G401.6 (cell line): Measurements from ENCODE around the gene PPIE.

ENCODE experiments used
- FAIRE-seq: peaks from 2 replicates; lab custom pipeline; 2012; peaks lifted over from hg19 to GRCh38; lab: Jason Lieb, UNC

Gene PPIE

GRCh38 chr1:39738622-39739366 is at the start of gene PPIE:
Gene PPIE, plus strand, starts transcription at chr1:39738882. Its CDS starts 19 bp downstream, at chr1:39738901.
- peak; percentile 85 for FAIRE-seq

- FAIRE-seq: no peak
Measured at GRCh38 chr1:39689214-39689613, 49.5 kb upstream of the PPIE start.

GRCh38 chr1:39689635-39690034 is 49.0 kb upstream of the PPIE start:
- no peak for FAIRE-seq

GRCh38 chr1:39690225-39690624 is 48.5 kb upstream of the PPIE start:
- FAIRE-seq: no peak

DNA sequence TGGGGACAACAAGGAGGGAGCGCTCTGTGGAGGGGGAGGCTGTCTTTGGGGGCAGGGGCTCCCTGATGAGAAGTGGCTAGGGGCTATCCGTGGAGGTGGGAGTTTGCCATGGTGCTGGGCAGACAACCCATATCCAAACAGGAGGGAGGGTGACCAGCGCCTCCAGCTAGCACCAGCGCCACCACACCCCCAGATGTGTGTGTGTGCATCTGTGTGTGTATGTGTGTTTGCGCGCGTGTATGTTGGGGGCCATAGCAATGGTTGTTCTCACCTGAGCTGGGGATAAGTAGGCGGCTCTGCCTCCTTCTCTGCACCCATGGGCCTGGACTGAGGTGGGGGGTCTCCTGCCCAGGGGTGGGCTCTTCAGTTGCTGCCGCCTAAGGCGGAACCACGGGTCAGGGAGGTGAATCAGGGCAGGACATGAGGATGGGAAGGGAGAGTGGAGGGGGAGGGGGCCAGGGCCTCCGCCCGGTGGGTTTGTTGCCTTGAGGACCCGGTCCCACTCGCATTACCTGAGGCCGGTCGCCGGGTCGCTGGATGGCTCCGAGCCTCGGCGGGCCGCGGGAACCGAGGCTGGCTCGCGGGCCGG is 47.8 kb upstream of the PPIE start:
- FAIRE-seq: no peak

- peak; percentile 57 for FAIRE-seq
Measured at GRCh38 chr1:39691383-39692151, 47.1 kb upstream of the PPIE start, which contains the start of gene HPCAL4. Gene HPCAL4, minus strand, starts transcription at chr1:39691433. Its CDS starts 6,830 bp downstream, at chr1:39684603.

GRCh38 chr1:39692152-39693074 is 46.3 kb upstream of the PPIE start:
- no peak for FAIRE-seq

GRCh38 chr1:39694026-39694425 is 44.7 kb upstream of the PPIE start:
- no peak for FAIRE-seq

DNA sequence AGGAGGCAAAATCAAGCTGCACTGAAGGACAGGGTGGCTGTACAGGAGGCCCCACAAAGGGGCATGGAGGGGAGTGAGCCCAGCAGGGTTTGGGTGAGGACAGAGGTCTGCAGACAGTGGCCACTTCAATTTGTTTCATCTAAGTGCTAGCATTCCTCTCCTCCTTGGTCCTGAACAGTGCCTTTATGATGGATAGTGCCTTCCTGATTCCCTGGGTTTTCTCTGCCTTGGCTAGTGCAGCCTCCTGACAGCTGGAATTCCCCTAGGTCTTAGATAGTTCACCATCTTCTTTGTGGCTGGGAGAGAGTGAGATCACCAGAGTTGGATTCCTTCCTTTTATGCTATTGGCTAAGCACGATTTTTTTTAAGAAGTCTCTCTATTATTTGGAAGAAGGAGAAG is 43.7 kb upstream of the PPIE start:
- no peak for FAIRE-seq

GRCh38 chr1:39696448-39696847 is 42.2 kb upstream of the PPIE start:
- FAIRE-seq: no peak

DNA sequence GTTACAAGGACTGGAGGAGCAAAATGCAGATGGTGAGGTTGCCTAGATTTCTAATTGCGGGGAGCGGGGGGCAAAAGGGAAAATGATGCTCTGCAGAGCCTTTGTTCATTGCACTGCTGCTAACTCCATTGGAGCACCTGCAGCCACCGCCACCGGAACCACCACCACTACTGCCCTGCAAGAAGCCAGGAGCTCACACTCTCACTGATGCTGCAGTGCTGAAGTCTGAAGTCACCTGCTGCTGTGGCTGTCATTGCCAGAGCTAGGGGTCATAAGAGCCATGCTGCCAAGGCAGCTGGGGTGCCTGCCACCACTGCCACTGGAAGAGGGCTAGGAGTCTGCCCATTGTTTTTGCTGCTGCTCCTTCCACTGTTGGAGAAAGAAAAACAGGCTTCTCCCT is 40.1 kb upstream of the PPIE start:
- FAIRE-seq: no peak

DNA sequence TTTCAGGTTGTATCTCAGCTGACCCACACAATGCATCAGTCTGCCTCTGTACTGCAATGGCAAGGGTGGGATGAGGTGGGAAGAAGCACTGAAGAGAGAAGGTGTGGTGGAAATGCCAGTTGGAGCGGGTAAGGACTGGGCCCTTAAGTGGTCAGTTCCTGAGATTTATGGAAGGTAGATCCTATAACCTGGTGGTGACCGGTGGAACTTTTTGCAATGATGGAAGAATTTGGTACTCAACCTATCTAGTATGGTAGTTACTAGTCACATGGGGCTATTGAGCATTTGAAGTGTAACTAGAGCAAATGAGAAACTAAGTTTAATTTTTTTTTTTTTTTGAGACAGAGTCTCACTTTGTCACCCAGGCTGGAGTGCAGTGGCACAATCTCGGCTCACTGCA is 39.3 kb upstream of the PPIE start:
- FAIRE-seq: no peak

DNA sequence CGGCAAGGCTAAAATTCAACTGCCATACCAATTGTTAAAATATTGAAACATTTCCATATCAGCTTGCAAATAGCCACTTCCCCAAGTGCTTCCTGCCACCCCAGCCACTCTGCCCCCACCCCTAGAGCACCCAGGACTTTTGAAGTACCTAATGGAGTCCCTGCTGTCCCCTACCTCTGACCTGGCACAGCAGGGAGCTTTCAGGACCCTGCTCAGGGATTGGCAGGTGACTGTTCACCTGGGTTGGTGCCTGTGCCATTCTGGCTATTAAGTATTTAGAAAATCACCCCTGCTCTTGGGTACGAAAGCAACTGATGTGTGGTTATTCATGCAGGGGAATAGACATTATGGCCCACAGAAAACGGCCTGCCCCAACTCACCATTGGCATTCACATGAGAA is 38.3 kb upstream of the PPIE start:
- no peak for FAIRE-seq

- FAIRE-seq: no peak
Measured at GRCh38 chr1:39701049-39701439, 37.6 kb upstream of the PPIE start.

DNA sequence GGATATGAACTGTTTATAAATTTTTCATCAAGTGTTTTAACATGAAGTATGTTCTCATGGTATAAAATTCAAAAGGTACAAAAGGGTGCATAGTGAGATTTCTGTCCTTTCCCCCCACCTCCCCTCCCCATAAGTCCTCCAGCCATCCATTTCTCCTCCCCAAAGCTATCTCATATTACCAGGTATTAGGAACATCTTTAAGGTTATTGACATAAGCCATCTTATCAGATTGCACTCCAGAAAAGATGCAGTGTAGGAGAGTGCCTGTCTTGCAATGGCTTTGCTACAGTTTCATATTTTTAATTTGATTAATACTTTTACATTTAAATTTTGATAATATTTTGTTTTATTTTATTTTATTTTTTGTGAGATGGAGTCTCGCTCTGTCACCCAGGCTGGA is 33.9 kb upstream of the PPIE start:
- no peak for FAIRE-seq

- FAIRE-seq: no peak
Measured at GRCh38 chr1:39707506-39707905, 31.2 kb upstream of the PPIE start.

GRCh38 chr1:39711104-39711965 is 27.3 kb upstream of the PPIE start:
- no peak for FAIRE-seq

DNA sequence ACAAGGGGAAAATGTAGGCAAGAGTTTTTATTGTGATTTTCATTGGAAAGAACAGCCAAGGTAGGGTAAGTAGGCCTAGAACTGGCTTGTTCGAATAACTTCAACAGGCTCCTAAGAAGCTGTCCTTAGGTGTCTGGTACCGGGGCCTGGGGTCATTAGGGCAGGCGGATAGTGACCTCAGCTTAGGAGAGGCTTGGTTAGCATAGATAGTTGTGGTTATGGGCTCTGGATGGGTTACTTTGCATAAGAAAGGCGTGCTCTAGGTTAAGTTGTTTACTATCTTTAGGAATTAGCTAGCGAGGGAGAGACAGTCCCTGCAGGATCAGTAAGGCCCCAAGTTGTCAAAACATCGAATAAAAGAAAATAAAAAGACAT is 26.7 kb upstream of the PPIE start:
- FAIRE-seq: no peak

DNA sequence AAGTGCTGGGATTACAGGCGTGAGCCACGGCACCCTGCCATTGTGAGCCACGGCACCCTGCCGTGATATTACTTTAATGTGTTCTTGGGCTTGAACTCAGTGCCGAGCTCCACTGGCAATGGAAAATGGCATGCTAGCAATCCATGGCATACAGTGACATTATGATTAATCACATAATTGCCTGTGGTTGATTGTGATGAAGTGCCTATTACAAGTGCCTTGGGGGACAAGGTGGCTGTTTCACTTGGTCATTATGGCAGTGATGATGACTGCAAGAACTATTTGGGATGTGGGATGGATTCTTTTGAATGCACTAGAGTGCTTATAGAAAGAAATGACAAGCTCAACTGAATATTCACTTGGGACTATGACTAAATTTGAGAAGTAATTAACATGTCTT is 25.1 kb upstream of the PPIE start:
- FAIRE-seq: no peak

- FAIRE-seq: no peak
Measured at GRCh38 chr1:39717809-39718208, 20.9 kb upstream of the PPIE start.
